GM12874 (cell line): ENCODE results near the gene YOD1.

Experiments
- TF ChIP-seq, protein P1 (sequence below): IDR thresholded peaks from 2 replicates; pipeline ENCODE4 v1.5.1; 2011; ENCODE audit warnings: low read depth, mild to moderate bottlenecking, control low read depth, low read length, moderate library complexity; ENCODE audit not compliant: insufficient read depth

Gene YOD1

DNA sequence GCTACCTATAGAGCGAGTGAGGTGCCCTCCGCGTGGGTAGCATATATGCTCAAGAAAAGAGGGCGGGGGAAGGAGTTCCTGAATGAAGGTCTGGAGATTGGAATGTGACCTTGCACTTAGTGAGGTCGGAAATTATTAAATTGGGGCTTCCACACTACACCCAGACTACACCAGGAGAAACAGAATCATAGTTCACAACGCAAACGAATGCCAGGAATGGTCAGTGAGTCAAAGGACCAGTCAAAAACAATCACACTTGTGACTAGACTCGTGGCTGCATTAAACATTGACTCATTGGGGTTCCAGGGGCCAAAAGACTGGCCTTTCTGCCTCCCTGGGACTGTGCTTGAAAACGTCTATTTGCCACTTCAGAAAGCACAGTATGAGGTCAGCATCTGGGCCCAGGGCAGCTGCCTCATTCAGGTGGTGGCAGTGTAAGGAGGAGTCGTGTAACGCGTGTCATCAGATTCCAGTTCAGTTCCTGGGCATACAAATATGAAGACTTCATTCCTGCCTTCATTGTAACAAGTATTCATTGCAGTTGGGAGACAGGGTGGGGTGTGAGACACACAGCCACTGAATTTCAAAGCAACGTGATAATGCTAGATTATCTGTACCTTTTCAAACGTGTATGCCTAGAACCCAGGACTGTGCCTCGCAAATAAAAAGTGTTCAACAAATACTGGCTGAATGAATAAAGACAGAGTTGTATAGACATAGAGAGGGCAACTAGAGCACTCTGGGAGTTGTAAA is at the start of gene YOD1:
YOD1 (minus strand) TSS at position 18 of the 753 bp plus-strand sequence. CDS start 178 bp downstream, outside the sequence.
- TF ChIP-seq, protein P1, sequence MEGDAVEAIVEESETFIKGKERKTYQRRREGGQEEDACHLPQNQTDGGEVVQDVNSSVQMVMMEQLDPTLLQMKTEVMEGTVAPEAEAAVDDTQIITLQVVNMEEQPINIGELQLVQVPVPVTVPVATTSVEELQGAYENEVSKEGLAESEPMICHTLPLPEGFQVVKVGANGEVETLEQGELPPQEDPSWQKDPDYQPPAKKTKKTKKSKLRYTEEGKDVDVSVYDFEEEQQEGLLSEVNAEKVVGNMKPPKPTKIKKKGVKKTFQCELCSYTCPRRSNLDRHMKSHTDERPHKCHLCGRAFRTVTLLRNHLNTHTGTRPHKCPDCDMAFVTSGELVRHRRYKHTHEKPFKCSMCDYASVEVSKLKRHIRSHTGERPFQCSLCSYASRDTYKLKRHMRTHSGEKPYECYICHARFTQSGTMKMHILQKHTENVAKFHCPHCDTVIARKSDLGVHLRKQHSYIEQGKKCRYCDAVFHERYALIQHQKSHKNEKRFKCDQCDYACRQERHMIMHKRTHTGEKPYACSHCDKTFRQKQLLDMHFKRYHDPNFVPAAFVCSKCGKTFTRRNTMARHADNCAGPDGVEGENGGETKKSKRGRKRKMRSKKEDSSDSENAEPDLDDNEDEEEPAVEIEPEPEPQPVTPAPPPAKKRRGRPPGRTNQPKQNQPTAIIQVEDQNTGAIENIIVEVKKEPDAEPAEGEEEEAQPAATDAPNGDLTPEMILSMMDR = no peak

- TF ChIP-seq, protein P1 = no peak
Observed at GRCh38 chr1:207097871-207098324, 46.9 kb upstream of the YOD1 start.

DNA sequence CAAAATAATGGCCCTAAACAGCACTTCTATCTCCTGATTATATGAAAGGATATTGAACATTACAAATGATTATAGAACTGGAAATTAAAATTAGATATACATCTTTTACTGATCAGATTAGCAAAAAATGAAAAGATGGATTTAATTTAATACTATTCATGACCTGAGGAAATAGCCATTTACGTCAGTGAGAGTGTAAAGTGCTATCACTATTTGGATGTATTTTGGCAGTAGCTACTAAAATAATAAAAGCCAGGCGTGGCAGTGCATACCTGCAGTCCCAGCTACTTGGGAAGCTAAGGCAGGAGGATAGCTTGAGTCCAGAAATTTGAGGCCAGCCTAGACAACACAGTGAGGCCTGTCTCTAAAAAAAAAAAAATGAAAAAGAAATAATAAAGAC is 42.9 kb upstream of the YOD1 start:
- TF ChIP-seq, protein P1 = no peak

DNA sequence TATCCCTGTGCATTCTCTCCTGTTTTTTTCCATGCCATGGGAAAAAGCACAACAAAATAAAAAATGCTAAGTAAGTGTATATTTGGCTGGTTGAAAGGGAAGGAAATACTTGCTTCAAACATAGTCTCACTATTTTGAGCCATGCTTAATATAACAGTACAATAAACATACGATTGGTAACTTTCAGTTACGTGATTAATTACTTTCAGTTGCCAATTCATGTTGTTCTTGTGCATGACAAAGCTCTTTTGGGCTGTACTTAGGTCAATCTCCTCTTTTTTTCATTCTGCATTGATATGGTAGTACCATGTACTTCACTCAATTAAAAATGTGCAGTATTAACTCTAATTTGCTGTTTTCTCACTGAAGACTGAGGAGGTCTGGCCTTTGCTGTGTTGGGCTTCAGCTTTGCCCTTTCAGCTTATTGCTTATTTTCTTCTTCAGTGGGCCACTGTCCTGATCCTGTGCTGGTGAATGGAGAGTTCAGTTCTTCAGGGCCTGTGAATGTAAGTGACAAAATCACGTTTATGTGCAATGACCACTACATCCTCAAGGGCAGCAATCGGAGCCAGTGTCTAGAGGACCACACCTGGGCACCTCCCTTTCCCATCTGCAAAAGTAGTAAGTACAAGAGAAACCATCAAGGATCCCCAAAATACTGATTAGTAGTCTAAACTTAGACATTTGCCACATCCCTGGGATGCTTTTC is 40.3 kb upstream of the YOD1 start:
- TF ChIP-seq, protein P1 = no peak

- TF ChIP-seq, protein P1 = no peak
Observed at GRCh38 chr1:207089627-207090355, 38.8 kb upstream of the YOD1 start.

GRCh38 chr1:207088701-207089626 is 38.0 kb upstream of the YOD1 start, which contains the start of gene C4BPB:
C4BPB (plus strand) TSS chr1:207088860; CDS start chr1:207089532, 672 bp downstream.
- TF ChIP-seq, protein P1 = no peak
